HG03066 (cell line): ENCODE results near the gene IRF9.

ENCODE experiments used
- ATAC-seq: cut with Tn5 transposase; IDR thresholded peaks from one replicate; pipeline ENCODE4 v1.9.1; 2021; ENCODE audit warnings: low read depth; ENCODE audit not compliant: unreplicated experiment

IRF9 gene

DNA sequence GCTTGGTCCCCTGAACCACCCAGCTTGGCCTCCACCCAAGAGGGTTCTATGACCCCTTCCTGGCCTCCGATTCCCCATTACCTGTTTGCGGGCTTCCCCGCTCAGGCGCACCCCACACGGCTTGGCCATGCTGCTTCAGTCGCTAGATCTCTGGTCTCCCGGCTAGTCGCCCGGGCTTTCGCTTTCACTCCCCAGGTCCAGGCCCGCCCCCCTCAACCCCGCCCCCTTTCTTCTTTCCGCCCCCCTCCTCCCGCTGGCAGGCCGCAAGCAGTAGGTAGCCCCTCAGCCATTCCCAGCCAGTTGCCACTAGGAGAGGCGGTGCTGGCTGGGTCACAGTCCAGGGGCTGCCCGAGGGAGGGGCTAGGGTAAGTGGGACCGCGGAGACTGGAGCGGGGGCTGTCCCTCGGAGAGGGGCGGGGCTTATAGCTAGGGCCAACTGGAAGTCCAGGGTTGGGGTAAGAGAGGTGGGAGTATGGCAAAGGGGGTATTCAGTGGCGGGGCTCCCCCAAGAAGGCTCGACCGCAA, 14.6 kb upstream of the IRF9 start, which contains the start of gene PSME2:
Gene PSME2, minus strand, starts transcription at position 158 of the 525 bp plus-strand sequence. Its CDS starts 29 bp downstream, at position 129.
- ATAC-seq = peak; percentile 57

DNA sequence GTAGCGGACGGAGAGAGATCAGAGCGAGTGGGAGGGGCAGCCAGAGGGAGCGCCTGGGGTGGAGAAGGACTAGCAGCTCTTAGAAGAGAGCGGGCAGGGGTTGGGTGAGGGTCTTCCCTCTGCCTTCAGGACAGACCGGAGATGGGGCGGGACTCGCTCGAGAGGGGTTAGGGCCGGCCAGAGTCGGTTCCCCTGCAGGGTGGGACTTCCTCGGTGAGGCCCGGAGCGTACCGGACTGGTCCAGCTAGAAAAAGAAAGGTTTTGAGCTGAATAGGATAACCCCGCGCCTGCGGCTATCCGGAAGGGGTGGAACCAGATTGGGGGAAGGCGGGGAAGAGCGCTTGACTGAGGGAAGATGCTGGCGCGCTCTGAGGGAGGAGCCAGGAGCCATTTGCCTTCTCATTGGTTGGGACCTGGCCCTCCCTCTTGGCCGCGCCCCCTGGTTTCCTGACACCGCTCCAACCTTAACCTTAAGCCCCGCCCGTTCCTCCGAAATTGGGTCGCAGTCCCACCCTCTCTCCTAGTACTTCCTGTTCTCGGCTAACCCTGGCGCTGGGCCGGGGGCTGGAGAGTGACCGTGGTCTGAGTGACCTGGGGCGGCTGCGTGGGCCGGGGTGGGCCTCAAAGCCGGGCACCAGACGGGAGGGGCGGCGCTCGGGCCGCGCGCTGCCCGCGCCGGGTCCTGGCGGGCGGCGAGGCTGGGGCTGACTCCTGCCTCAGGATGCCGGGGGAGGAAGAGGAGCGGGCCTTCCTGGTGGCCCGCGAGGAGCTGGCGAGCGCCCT, 13.9 kb upstream of the IRF9 start, which contains the start of gene RNF31:
Gene RNF31, plus strand, starts transcription at position 521 of the 783 bp plus-strand sequence. Its CDS starts 201 bp downstream, at position 722.
- peak; percentile 85 for ATAC-seq

DNA sequence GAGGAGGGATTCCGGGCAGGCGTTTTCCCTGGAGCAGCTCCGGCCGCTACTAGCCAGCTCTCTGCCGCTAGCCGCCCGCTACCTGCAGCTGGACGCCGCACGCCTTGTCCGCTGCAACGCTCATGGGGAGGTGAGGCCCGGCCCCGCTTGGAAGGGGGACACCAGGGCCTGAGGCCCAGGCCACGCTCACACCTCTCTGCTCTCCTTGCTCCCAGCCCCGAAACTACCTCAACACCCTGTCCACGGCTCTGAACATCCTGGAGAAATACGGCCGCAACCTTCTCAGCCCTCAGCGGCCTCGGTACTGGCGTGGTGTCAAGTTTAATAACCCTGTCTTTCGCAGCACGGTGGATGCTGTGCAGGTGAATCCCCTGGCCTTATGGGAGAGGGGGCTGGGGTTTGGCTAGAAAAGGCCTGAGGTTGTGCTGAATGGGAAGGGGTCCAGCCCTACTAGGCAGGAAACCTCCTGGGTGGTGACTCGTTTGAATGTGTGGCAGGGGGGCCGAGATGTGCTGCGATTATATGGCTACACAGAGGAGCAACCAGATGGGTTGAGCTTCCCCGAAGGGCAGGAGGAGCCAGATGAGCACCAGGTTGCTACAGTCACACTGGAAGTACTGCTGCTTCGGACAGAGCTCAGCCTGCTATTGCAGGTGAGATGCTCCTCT, 13.2 kb upstream of the IRF9 start:
- ATAC-seq = no peak

DNA sequence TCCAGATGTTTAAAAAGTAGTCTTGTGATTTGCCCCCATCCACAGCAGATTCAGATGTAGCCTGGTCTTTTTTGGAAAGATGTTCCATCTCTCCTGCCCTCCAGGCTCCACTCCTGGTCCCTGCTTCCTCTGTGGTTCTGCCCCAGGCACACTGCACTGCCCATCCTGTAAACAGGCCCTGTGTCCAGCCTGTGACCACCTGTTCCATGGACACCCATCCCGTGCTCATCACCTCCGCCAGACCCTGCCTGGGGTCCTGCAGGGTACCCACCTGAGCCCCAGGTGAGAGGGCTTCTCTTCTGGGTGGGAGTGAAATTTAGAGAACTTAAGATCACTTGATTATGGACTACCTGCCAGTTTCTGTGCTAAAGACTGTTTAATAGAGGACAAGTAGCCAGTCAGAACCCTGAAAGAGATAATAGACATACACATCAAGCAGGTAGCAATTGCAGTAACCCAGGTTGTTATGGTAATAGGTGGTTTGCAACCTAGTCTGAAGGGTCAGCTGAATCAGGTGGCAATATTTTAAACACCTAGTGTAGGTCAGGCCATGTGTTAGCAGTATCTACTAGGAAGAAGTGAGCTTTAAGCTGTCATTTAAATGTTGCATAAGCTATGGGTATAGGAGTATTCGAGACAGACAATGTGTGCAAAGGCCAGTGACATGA, 11.6 kb upstream of the IRF9 start:
- ATAC-seq = no peak

DNA sequence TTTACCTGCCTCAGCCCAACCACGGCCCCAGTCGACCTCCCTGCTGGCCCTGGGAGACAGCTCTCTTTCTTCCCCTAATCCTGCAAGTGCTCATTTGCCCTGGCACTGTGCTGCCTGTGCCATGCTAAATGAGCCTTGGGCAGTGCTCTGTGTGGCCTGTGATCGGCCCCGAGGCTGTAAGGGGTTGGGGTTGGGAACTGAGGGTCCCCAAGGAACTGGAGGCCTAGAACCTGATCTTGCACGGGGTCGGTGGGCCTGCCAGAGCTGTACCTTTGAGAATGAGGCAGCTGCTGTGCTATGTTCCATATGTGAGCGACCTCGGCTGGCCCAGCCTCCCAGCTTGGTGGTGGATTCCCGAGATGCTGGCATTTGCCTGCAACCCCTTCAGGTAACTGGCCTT, 11.0 kb upstream of the IRF9 start:
- no peak for ATAC-seq

DNA sequence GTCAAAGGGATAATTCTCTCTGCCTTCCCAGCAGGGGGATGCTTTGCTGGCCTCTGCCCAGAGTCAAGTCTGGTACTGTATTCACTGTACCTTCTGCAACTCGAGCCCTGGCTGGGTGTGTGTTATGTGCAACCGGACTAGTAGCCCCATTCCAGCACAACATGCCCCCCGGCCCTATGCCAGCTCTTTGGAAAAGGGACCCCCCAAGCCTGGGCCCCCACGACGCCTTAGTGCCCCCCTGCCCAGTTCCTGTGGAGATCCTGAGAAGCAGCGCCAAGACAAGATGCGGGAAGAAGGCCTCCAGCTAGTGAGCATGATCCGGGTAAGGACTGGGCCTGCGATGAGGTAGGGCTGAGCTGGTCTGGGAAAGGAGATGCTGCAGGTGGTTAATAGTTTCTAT, 10.5 kb upstream of the IRF9 start:
- ATAC-seq = no peak

DNA sequence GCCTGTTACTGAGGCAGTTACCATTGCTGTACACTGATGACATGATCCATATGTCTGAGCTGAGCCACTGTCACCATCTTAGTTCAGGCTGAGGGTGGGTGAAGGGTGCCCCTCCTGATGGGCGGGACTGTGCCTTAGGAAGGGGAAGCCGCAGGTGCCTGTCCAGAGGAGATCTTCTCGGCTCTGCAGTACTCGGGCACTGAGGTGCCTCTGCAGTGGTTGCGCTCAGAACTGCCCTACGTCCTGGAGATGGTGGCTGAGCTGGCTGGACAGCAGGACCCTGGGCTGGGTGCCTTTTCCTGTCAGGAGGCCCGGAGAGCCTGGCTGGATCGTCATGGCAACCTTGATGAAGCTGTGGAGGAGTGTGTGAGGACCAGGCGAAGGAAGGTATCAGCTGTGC, 10.1 kb upstream of the IRF9 start:
- no peak for ATAC-seq

DNA sequence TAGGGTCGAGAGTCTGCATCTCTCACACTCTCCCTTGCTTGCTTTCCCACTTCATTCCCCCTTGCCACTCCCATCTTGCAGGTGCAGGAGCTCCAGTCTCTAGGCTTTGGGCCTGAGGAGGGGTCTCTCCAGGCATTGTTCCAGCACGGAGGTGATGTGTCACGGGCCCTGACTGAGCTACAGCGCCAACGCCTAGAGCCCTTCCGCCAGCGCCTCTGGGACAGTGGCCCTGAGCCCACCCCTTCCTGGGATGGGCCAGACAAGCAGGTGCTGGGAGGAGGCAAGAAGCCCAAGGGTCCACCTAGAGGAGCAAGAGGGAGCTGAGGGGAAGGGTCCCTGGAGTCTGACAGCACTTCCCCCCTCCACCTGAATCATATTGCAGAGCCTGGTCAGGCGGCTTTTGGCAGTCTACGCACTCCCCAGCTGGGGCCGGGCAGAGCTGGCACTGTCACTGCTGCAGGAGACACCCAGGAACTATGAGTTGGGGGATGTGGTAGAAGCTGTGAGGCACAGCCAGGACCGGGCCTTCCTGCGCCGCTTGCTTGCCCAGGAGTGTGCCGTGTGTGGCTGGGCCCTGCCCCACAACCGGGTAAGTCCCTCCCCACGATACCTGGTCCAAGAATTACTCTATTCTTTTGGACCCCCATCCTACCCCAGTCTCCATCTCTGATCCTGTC, 9.5 kb upstream of the IRF9 start:
- ATAC-seq = no peak

DNA sequence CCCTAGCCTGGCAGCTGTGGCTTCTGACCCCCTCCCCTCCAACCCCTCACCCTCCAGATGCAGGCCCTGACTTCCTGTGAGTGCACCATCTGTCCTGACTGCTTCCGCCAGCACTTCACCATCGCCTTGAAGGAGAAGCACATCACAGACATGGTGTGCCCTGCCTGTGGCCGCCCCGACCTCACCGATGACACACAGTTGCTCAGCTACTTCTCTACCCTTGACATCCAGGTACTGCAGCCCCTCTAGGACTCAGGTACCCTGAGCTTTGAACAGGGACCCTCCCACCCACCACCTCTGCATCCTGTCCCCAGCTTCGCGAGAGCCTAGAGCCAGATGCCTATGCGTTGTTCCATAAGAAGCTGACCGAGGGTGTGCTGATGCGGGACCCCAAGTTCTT, 6.0 kb upstream of the IRF9 start:
- ATAC-seq = no peak

DNA sequence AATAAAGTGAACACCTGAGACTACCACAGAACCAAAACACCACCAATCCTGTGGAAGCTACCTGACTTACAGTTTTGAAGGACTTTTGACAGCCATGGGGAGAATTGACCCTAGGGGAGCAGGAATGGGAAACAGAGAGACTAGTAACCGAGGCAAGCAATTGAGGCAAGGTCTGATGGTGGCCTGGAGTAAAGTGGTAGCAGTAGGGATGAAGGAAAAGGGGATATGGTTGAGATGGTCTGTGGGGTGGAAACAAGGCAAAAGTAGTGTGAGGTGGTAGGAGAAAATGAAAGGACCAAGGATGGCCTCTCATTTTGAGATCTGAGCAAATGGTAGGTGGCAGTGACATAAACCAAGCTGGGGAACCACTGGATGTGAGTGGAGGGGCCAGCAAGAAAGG, 4.2 kb upstream of the IRF9 start:
- no peak for ATAC-seq

DNA sequence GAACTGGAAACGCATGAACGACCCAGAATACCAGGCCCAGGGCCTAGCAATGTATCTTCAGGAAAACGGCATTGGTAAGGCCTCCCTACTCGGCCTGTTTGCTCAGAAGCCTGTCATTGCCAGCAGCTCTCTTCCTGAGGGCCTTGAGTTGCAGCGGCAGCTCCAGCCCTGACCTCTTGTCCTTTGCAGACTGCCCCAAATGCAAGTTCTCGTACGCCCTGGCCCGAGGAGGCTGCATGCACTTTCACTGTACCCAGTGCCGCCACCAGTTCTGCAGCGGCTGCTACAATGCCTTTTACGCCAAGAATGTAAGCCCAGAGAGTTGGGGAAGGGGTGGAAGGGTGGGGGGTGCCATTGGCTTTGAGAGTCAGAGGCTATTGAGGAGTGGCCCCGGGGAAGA, 3.7 kb upstream of the IRF9 start:
- ATAC-seq = no peak

DNA sequence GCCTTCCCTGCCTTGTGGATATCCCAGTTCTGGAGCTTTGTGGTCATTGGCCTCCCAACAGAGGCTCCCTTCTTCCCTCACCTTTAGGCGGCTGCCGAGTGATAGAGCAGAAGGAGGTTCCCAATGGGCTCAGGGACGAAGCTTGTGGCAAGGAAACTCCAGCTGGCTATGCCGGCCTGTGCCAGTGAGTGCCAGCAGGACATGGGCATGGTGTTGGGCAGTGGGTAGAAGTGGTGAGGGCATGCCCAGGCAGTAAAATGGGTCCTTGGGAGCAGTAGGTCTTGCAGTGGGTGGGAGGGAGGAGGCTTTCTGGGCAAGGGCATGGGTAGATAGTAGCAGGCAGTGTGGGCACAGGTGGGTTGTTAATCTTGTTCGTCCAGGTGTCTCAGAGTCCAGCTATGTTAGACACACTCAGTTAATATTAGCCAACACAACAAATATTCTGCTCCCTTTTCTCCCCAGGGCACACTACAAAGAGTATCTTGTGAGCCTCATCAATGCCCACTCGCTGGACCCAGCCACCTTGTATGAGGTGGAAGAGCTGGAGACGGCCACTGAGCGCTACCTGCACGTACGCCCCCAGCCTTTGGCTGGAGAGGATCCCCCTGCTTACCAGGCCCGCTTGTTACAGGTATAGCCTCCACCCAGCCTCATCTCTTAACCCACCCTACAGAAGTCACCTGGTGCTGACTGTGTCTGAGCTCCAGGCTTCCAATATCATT, 1.1 kb upstream of the IRF9 start:
- ATAC-seq = no peak

DNA sequence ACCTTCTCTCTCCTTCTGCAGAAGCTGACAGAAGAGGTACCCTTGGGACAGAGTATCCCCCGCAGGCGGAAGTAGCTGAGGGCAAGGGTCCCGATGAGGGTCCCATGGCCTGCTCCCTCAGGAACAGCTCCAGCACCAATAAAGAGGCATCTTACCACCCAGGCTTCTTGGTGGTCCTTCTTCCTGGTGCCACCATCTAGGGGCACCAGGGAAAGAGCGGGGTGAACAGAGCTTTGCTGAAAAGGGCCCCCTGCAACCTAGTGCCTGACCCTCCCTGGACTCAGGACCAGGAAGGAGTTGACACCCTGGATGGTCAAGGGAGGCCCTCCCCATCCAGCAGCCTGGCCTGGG, 591 bp upstream of the IRF9 start:
- no peak for ATAC-seq

DNA sequence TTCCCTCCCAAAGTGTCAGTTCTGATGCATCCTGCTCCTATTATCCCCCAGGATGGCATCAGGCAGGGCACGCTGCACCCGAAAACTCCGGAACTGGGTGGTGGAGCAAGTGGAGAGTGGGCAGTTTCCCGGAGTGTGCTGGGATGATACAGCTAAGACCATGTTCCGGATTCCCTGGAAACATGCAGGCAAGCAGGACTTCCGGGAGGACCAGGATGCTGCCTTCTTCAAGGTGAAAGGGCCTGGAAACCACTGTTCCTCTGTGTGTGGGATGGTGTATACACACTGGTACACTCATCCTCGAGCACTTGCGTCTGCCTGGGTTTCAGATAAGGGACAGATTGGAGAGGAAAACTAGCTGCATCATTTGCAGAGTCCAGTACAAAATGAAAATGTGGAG, 1.0 kb downstream of the IRF9 start:
- no peak for ATAC-seq

DNA sequence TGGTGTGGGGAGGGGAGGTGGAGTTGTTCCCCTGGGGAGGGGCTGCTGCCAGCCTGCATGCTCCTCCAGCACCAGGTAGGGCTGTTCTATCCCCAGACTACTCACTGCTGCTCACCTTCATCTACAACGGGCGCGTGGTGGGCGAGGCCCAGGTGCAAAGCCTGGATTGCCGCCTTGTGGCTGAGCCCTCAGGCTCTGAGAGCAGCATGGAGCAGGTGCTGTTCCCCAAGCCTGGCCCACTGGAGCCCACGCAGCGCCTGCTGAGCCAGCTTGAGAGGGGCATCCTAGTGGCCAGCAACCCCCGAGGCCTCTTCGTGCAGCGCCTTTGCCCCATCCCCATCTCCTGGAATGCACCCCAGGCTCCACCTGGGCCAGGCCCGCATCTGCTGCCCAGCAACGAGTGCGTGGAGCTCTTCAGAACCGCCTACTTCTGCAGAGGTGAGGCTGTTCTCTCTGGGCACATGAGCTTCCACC, 3.5 kb downstream of the IRF9 start:
- no peak for ATAC-seq

DNA sequence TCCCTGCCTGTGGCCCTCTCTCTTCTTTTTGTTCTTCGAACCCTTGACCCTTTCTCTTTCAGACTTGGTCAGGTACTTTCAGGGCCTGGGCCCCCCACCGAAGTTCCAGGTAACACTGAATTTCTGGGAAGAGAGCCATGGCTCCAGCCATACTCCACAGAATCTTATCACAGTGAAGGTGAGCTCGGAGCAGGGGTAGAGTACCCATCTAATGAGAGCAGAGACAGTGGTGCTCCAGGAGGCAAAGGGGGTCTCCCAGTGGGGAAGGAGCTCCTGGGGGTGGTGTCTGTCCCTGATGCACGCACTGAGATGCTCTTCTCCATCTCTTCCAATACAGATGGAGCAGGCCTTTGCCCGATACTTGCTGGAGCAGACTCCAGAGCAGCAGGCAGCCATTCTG, 4.7 kb downstream of the IRF9 start:
- ATAC-seq = no peak

DNA sequence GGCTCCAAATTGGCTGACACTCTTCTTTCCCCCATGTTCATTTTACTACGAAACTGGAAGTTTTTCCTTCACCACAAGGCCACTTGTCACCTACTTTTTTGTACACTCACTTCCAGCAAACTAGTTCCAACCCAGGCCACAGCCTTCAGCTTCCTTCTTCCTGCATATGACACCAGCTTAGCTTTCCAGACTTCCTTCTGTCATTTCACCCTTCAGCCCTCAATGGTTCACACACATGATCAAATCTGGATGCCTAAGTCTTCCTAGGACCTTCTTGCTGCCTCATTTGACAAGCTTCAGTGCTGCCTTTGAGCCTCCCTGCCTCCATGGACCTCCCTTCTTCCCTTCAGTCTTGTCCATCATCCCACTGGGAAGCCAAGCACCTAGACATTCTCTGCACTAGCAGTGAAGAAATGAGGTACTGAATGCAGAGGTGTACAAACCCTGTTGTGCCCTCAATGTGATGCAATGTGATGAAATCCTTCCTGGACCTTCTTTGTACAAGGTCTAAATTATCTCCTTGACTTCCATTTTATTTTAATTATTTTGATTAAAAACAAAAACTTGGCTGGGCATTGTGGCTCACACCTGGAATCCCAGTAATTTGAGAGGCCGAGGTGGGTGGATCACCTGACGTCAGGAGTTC, 6.5 kb downstream of the IRF9 start:
- ATAC-seq = no peak

DNA sequence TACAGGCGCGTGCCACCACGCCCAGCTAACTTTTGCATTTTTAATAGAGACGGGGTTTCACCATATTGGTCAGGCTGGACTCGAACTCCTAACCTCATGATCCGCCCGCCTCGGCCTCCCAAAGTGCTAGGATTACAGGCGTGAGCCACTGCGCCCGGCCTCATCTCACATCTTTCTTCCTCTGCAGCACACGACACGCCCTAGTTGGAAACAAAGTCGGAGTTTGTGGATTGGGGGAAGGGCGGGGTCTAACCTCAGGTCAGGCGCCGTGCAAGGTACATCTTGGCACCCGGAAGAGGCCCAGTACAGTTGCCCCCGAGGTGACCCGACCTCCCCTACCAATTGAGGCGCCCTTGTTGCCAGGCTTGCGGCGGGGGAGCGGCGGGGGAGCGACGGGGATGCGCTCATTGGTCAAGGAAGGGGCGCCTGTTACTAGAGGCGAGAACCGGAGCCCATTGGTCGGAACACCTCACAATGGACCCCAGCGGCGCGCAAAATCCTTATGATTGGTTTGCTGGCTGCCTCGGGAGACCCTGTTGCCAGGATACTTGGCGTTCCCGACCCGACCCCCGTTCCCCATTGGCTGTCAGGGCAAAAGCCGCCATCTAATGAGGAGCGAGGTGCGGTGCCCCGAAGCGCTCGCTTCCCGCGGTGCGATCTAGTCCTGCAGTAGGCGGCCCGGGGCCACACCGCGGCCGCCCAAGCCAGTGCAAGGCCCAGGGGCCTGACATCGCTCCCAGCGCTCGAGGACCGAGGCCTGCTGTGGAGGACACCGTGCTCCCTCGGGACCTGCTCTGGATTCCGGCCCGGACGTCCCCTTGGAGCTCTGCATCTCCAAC, 10.6 kb downstream of the IRF9 start, which contains the start of gene REC8:
Gene REC8, plus strand, starts transcription at position 659 of the 839 bp plus-strand sequence. CDS start 473 bp downstream, outside the sequence.
- peak; percentile 88 for ATAC-seq
